ENCODE results near the gene CD300LF. TPM values are rescaled to one million over a fixed set of nuclear protein-coding genes. Genes with fewer than 3 reads are reported as not detected.

Gene CD300LF
- total RNA-seq, 1 experiment from 2014 or later = not detected

DNA sequence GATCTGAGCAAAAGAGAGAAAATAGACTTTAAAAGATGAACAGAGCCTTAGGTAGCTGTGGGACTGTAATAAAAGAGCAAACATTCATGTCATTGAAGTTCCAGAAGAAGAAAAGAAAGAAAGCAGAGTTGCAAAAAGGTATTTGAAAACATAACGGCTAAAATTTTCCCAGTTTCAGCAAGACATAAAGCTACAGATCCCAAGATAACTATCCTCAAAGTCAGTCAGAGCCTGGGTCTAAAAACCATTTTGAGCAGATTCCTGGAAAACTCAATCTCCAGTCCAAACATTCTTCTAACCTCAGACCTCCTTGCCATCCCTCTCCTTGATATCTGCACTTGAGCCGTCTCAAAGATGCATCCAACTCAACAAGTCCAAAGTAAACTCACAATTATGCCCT, 68.3 kb downstream of the CD300LF start:
- H3K9me3 ChIP-seq (ENCODE audit: control insufficient read depth, low read depth, low read length) = no peaks in the 10 kb centered on the region
- H2BK20ac ChIP-seq (ENCODE audit: low read depth, low read length, poor library complexity, severe bottlenecking) = no peak overlapping the region
- no peaks in the 10 kb centered on the region for H3K23me2 ChIP-seq (ENCODE audit: insufficient read length, low read depth, low read length, poor library complexity, severe bottlenecking)
- no peak overlapping the region for H2BK5ac ChIP-seq (ENCODE audit: insufficient read length, low read length)
- Mint-ChIP-seq H3K27ac (no peak overlapping the region), H3K27me3 (ENCODE audit: low read depth) (peaks cover 40% of the 10 kb centered on the region), H3K36me3 (ENCODE audit: insufficient read depth in 1 of 3, low read depth in 3 of 3) (no peaks in the 10 kb centered on the region), H3K4me3 (no peak overlapping the region), H3K9me3 (no peaks in the 10 kb centered on the region; a peak in 1 of 5 replicates), H3K4me1 (peaks cover 21 to 22% of the 10 kb centered on the region in 2 experiments)
- H3K23ac ChIP-seq (ENCODE audit: insufficient read length, low read depth, low read length) = no peak overlapping the region
- H3K27me3 ChIP-seq (ENCODE audit: insufficient read depth, low read length) = no peaks in the 10 kb centered on the region; the same call in 1 of the 2 replicates
- H3K4me1 ChIP-seq (ENCODE audit: insufficient read depth, low read length) = no peaks in the 10 kb centered on the region; the same call in 1 of the 2 replicates
- no peaks in the 10 kb centered on the region for H4K20me1 ChIP-seq (ENCODE audit: control insufficient read depth, insufficient read depth, insufficient read length)
- TF ChIP-seq, protein P1, sequence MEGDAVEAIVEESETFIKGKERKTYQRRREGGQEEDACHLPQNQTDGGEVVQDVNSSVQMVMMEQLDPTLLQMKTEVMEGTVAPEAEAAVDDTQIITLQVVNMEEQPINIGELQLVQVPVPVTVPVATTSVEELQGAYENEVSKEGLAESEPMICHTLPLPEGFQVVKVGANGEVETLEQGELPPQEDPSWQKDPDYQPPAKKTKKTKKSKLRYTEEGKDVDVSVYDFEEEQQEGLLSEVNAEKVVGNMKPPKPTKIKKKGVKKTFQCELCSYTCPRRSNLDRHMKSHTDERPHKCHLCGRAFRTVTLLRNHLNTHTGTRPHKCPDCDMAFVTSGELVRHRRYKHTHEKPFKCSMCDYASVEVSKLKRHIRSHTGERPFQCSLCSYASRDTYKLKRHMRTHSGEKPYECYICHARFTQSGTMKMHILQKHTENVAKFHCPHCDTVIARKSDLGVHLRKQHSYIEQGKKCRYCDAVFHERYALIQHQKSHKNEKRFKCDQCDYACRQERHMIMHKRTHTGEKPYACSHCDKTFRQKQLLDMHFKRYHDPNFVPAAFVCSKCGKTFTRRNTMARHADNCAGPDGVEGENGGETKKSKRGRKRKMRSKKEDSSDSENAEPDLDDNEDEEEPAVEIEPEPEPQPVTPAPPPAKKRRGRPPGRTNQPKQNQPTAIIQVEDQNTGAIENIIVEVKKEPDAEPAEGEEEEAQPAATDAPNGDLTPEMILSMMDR (conservative IDR thresholded peaks at IDR 0.05) = no peak
- no peak overlapping the region for H2BK120ac ChIP-seq (ENCODE audit: low read depth, low read length, poor library complexity, severe bottlenecking)
- no peak overlapping the region for H4K5ac ChIP-seq (ENCODE audit: insufficient read length, low read depth, low read length)
- no peak overlapping the region for H4K8ac ChIP-seq (replicated peaks; ENCODE audit: insufficient read length, low read depth, low read length)
- H3K27ac ChIP-seq (ENCODE audit: insufficient read length, low read depth, low read length) = no peak overlapping the region
- no peak for DNase-seq
- H3K79me1 ChIP-seq (ENCODE audit: insufficient read depth, low read depth, low read length, poor library complexity, severe bottlenecking) = no peaks in the 10 kb centered on the region
- H3K4me2 ChIP-seq (ENCODE audit: insufficient read depth, insufficient read length, low read length) = no peak overlapping the region
- H2AFZ ChIP-seq (ENCODE audit: low read length) = no peak overlapping the region
- H3K14ac ChIP-seq (ENCODE audit: insufficient read depth, low read length) = no peak overlapping the region
- no peak overlapping the region for H2AK5ac ChIP-seq (ENCODE audit: insufficient read length, low read length)
- H3K4ac ChIP-seq (ENCODE audit: low read depth, low read length) = no peak overlapping the region
- H3K9ac ChIP-seq (ENCODE audit: extremely low read depth, insufficient read length, low read length) = no peak overlapping the region
- no peak overlapping the region for H2BK12ac ChIP-seq (ENCODE audit: insufficient read length, low read depth, low read length)
- H3K56ac ChIP-seq (ENCODE audit: insufficient read length, low read depth, low read length) = no peak overlapping the region
- H3K18ac ChIP-seq (ENCODE audit: insufficient read length, low read depth, low read length) = no peak overlapping the region
- WGBS (ENCODE audit: extremely low coverage, insufficient read length, low lambda C conversion rate) = no CpG with 5 or more reads among the region's 2 CpGs
- H3T11ph ChIP-seq (ENCODE audit: low read length) = no peak overlapping the region
- H4K91ac ChIP-seq (ENCODE audit: insufficient read length, low read depth, low read length) = no peak overlapping the region
- no peaks in the 10 kb centered on the region for H3K79me2 ChIP-seq (ENCODE audit: insufficient read depth, low read length)
- no peak overlapping the region for H2BK15ac ChIP-seq (ENCODE audit: low read depth, low read length)

Small RNA genes within 50 kb of the gene (microRNA-seq; reads per million reads assigned to microRNA genes)
- 5.5 reads per million, percentile 37 among the genes with 10 or more reads in this experiment for gene MIR3615 (ENCODE audit: borderline microRNAs expressed)

Other genes starting within 250 kb of the CD300LF start
- not detected in 2 replicates for gene CD300A, start 246.3 kb downstream of the CD300LF start, total RNA-seq (2021)
- not detected in 2 replicates for gene CD300LB, start 181.4 kb downstream of the CD300LF start, total RNA-seq (2021)
- gene CD300C, start 166.8 kb downstream of the CD300LF start, total RNA-seq (2021) = not detected in 2 replicates
- gene CD300H, start 145.4 kb downstream of the CD300LF start, total RNA-seq (2021) = not detected in 2 replicates
- not detected in 2 replicates for gene CD300LD, start 120.6 kb downstream of the CD300LF start, total RNA-seq (2021)
- not detected in 2 replicates for gene CD300E, start 89.2 kb downstream of the CD300LF start, total RNA-seq (2021)
- 2.5 and 3.6 TPM in 2 replicates for gene RAB37, start 24.3 kb upstream of the CD300LF start, total RNA-seq (2021)
- 74.4 and 78.7 TPM in 2 replicates for gene NHERF1, start 35.7 kb upstream of the CD300LF start, total RNA-seq (2021)
- 53.5 and 63.5 TPM in 2 replicates for gene NAT9, start 63.4 kb upstream of the CD300LF start, total RNA-seq (2021)
- gene GRIN2C, start 147.0 kb upstream of the CD300LF start, total RNA-seq (2021) = 0.13 and 0.44 TPM in 2 replicates
- 39.7 and 43.2 TPM in 2 replicates for gene FDXR, start 160.1 kb upstream of the CD300LF start, total RNA-seq (2021)
- 0.94 and 1.2 TPM in 2 replicates for gene FADS6, start 180.7 kb upstream of the CD300LF start, total RNA-seq (2021)
- 2.5 and 2.7 TPM in 2 replicates for gene USH1G, start 210.3 kb upstream of the CD300LF start, total RNA-seq (2021)
- 0.11 TPM in 1 of 2 replicates, not detected in the other for gene OTOP2, start 211.3 kb upstream of the CD300LF start, total RNA-seq (2021)
- gene OTOP3, start 223.0 kb upstream of the CD300LF start, total RNA-seq (2021) = not detected in 2 replicates